Measurements from ENCODE around the gene ST8SIA6.
"Not testable (repeated sequence)": the region's sequence is repeated elsewhere in the genome, so short reads cannot be mapped to it uniquely, and the experiment has no call there.

Gene ST8SIA6

DNA sequence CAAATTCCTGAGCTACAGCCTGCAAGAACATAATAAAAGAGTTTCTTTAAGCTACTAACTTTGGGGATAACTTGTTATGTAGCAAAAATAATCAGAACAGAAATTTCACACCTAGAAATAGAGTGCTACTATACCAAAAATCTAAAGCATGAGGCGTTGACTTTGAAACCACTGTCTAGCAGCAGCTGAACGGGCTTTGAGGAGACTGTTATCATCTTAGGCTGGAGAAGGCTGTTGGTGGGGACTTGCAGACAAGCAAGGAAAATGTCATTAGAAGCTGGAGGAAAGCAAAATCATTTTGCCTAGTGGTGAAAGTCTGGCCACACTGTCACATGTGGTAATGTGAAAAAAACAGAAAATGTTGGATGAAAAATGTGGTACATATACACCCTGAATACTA, 48.4 kb upstream of the ST8SIA6 start:
- TF ChIP-seq ZNF565 (CRISPR knock-in tag; conservative IDR thresholded peaks at IDR 0.05; ENCODE audit: low read depth): no peak
- no peak for TF ChIP-seq ZFP30 (CRISPR knock-in tag; IDR thresholded peaks at IDR 0.05)
- TF ChIP-seq PPARA (CRISPR knock-in tag; IDR thresholded peaks at IDR 0.05; ENCODE audit: borderline replicate concordance): no peak
- TF ChIP-seq, protein P1, sequence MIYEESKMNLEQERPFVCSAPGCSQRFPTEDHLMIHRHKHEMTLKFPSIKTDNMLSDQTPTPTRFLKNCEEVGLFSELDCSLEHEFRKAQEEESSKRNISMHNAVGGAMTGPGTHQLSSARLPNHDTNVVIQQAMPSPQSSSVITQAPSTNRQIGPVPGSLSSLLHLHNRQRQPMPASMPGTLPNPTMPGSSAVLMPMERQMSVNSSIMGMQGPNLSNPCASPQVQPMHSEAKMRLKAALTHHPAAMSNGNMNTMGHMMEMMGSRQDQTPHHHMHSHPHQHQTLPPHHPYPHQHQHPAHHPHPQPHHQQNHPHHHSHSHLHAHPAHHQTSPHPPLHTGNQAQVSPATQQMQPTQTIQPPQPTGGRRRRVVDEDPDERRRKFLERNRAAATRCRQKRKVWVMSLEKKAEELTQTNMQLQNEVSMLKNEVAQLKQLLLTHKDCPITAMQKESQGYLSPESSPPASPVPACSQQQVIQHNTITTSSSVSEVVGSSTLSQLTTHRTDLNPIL (CRISPR knock-in tag; IDR thresholded peaks at IDR 0.05; ENCODE audit: low read depth): no peak
- no peak for TF ChIP-seq RARB (CRISPR knock-in tag; IDR thresholded peaks at IDR 0.05)
- no peak for ATAC-seq

DNA sequence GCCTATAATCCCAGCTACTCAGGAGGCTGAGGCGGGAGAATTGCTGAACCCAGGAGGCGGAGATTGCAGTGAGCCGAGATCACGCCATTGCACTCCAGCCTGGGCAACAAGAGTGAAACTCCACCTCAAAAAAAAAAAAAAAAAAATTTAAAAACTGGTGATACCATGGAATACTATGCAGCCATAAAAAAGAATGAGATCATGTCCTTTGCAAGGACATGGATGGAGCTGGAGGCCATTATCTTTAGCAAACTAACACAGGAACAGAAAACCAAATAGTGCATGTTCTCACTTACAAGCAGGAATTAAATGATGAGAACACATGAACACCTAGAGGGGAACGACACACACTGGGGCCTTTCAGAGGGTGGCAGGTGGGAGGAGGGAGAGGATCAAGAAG, 44.6 kb upstream of the ST8SIA6 start:
- not testable (repeated sequence) for ATAC-seq

DNA sequence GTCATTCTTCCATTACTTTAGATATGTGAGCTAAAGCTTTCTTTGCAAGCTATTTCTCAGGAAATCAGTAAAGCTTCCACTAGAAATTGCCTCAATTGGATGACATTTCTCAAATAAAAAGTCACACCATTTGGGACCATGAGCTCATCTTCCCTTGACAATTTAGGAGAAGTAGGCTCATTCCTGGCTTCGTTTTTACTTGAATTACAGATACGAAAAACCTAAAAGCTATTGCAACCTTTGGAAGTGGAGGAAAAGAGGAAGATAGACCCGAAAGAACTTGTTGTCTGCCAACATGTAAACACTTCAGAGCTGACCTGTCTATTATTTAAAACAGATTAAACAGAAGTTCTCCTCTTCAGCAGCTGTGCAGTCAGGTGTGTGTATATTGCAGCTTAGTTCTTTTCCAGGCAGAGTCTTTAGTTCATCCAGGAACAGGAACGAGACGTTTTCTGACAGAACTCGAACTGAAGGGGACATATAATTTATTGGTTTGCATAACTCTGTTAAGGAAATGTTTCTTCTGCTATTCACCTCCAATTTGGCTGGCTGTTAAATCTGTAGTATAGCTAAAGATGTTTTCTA, 43.1 kb upstream of the ST8SIA6 start:
- TF ChIP-seq TOX (CRISPR knock-in tag; IDR thresholded peaks at IDR 0.05; ENCODE audit: borderline replicate concordance) (no peak), GLIS3 (CRISPR knock-in tag; IDR thresholded peaks at IDR 0.05) (no peak), SNAI2 (CRISPR knock-in tag; IDR thresholded peaks at IDR 0.05) (no peak), ZFP3 (CRISPR knock-in tag; IDR thresholded peaks at IDR 0.05) (no peak), TCF4 (CRISPR knock-in tag; IDR thresholded peaks at IDR 0.05; ENCODE audit: borderline replicate concordance) (no peak), ZFP30 (CRISPR knock-in tag; IDR thresholded peaks at IDR 0.05) (no peak)
- TF ChIP-seq, protein P2, sequence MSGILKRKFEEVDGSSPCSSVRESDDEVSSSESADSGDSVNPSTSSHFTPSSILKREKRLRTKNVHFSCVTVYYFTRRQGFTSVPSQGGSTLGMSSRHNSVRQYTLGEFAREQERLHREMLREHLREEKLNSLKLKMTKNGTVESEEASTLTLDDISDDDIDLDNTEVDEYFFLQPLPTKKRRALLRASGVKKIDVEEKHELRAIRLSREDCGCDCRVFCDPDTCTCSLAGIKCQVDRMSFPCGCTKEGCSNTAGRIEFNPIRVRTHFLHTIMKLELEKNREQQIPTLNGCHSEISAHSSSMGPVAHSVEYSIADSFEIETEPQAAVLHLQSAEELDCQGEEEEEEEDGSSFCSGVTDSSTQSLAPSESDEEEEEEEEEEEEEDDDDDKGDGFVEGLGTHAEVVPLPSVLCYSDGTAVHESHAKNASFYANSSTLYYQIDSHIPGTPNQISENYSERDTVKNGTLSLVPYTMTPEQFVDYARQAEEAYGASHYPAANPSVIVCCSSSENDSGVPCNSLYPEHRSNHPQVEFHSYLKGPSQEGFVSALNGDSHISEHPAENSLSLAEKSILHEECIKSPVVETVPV (CRISPR knock-in tag; IDR thresholded peaks at IDR 0.05): no peak

DNA sequence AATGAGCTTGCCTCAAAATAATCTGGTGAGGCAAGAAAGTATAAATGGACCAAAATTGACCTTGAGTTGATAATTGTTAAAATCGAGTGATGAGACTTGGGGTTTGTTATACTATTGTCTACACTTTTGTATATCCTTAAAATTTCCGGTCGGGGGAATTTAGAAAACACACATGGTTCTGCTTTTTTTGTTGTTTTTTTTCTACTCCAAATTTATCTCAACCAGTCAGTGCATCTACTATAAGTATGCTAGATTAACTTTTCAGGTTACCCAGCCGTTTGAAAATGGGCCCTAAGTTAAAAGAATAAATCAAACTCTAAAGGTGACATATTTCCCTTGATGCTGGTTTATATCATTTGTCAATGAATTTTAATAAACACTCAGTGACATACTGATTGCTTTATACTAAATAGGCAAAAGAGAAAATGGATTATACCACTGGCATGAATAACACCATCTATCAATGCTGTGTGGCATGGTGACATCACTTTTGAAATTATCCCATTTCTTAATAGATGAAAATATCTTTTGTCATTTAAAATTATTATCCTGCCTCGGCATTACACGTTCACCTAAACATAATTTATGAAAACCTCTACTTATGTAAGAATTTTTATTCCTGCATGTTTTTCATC, 40.3 kb upstream of the ST8SIA6 start:
- TF ChIP-seq SNAI2 (CRISPR knock-in tag; IDR thresholded peaks at IDR 0.05) (no peak), ZNF8 (CRISPR knock-in tag; IDR thresholded peaks at IDR 0.05) (no peak), ESRRG (CRISPR knock-in tag; IDR thresholded peaks at IDR 0.05) (no peak), ISL1 (CRISPR knock-in tag; IDR thresholded peaks at IDR 0.05) (peak; percentile 31; the same call in 1 of the 2 replicates)
- TF ChIP-seq, protein P3, sequence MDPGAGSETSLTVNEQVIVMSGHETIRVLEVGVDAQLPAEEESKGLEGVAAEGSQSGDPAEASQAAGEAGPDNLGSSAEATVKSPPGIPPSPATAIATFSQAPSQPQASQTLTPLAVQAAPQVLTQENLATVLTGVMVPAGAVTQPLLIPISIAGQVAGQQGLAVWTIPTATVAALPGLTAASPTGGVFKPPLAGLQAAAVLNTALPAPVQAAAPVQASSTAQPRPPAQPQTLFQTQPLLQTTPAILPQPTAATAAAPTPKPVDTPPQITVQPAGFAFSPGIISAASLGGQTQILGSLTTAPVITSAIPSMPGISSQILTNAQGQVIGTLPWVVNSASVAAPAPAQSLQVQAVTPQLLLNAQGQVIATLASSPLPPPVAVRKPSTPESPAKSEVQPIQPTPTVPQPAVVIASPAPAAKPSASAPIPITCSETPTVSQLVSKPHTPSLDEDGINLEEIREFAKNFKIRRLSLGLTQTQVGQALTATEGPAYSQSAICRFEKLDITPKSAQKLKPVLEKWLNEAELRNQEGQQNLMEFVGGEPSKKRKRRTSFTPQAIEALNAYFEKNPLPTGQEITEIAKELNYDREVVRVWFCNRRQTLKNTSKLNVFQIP (CRISPR knock-in tag; IDR thresholded peaks at IDR 0.05; ENCODE audit: borderline replicate concordance, low read depth): no peak
- no peak for ATAC-seq

More for the DNA sequence above, 43.1 kb upstream of the ST8SIA6 start:
- no peak for ATAC-seq

DNA sequence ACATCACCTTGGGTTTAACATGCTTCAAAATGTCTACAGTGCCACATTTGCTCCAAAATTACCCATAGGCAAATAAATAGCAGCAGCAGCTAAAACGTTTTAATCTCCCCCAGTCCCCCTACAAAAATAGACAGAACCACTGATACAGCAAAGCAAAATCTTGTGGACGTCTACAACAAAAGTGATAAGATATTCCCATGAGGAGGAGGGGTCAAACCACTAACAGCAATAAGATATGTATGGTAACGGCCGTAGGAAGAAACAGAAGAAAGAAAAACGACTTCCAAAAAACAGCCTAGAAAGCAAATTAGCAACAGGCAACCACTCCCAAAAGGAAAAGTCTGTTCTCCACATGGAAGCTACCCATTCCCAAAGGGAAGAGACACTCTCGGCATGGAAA, 34.5 kb upstream of the ST8SIA6 start:
- no peak for ATAC-seq

DNA sequence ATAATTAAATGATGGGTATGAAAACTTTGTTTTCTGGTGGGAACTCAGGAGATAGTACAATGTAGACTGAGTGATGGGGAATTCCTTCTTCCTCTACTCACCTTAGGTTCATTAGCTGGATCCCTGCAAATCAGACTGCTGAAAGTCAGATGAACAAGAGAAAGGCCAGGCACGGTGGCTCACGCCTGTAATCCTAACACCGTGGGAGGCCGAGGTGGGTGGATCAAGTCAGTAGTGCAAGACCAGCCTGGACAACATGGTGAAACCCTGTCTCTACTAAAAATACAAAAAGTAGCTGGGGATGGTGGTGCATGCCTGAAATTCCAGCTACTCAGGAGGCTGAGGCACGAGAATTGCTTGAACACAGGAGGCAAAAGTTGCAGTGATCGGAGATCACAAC, 28.7 kb upstream of the ST8SIA6 start:
- ATAC-seq: no peak
- TF ChIP-seq GLIS3 (CRISPR knock-in tag; IDR thresholded peaks at IDR 0.05) (no peak), ZFP3 (CRISPR knock-in tag; IDR thresholded peaks at IDR 0.05) (no peak), TOX (CRISPR knock-in tag; IDR thresholded peaks at IDR 0.05; ENCODE audit: borderline replicate concordance) (no peak), RARB (CRISPR knock-in tag; IDR thresholded peaks at IDR 0.05) (no peak)
- TF ChIP-seq, protein P1 (CRISPR knock-in tag; IDR thresholded peaks at IDR 0.05; ENCODE audit: low read depth): no peak

More for the DNA sequence above, 34.5 kb upstream of the ST8SIA6 start:
- no peak for TF ChIP-seq BACH2 (CRISPR knock-in tag; IDR thresholded peaks at IDR 0.05; ENCODE audit: borderline replicate concordance)
- no peak for TF ChIP-seq TCF4 (CRISPR knock-in tag; IDR thresholded peaks at IDR 0.05; ENCODE audit: borderline replicate concordance)
- no peak for TF ChIP-seq ZNF565 (CRISPR knock-in tag; conservative IDR thresholded peaks at IDR 0.05; ENCODE audit: low read depth)
- no peak for TF ChIP-seq ZFP3 (CRISPR knock-in tag; IDR thresholded peaks at IDR 0.05)
- TF ChIP-seq, protein P1 (CRISPR knock-in tag; IDR thresholded peaks at IDR 0.05; ENCODE audit: low read depth): no peak
- TF ChIP-seq RARB (CRISPR knock-in tag; IDR thresholded peaks at IDR 0.05): no peak
- TF ChIP-seq OSR1 (CRISPR knock-in tag; IDR thresholded peaks at IDR 0.05): no peak
